Urothelium cell line (cell line): Measurements from ENCODE around the gene MZT1.

Experiments
- DNase-seq: peaks from one replicate; pipeline ENCODE4 v3.0.0; 2011; ENCODE audit warnings: low spot score, mixed read lengths
- FAIRE-seq: peaks from 2 replicates; lab custom pipeline; 2011; peaks lifted over from hg19 to GRCh38; lab: Jason Lieb, UNC

MZT1 gene

DNA sequence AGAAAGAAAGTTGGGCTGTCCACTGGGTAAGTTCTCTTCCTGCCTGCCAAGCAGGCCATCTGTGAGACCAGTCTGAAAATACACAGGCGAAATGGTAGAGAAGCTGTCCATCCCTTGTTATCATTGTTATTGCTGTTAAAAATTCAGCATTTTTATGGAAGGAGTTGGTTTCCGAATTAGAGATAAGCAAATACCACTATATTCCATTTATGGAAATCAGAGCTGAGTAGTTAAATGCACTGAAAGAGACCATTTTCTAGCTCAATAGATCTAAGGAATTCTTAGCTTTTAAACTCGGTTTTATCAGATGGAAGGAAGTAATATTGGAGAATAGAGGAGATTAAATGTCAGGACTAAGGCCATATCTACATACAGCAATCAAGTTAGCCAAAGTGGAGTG lies 40.7 kb downstream of the MZT1 start:
- FAIRE-seq (no peak), DNase-seq (no peak)

DNA sequence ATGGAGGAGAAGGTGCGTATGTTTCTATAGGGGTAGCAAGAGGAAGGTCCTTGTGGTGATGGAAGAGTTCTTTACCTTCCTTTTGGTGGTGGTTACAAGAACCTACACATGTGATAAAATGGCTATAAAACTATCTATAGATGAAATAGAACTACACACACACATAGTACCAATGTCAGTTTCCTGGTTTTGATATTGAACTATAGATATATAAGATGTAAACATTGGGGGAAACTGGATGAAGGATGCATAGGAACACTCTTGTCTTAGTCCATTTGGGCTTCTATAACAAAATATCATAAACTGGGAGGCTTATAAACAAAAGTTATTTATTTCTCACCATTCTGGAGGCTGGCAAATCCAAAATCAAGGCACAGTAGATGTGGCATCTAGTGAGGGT lies 47.1 kb downstream of the MZT1 start:
- FAIRE-seq (no peak), DNase-seq (no peak)

GRCh38 chr13:72678312-72678711 lies 49.1 kb downstream of the MZT1 start:
- FAIRE-seq, result no peak
- DNase-seq, result no peak

GRCh38 chr13:72677431-72677830 lies 50.0 kb downstream of the MZT1 start:
- no peak for DNase-seq
- FAIRE-seq, result no peak

- FAIRE-seq, result no peak
- DNase-seq, result no peak
Observed at GRCh38 chr13:72666391-72666790, 61.0 kb downstream of the MZT1 start.

DNA sequence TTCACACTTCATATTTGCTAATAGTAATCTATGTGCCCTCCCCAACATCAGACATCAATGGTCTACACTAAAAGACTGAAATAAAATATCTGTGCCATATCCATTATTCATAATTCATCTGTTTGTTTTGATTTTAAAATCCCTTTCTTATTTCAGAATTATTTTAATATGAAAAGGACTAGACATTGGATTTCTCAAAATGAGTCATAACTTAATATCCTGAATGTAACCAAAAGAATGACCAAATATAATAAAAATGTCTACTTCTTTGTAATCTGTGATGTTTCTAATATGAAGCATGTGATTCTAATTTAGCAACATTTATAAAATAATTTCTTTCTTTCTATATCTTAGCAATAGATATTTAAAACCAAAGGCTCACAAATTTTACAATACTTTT lies 64.9 kb downstream of the MZT1 start:
- DNase-seq (no peak), FAIRE-seq (no peak)
